Measurements from ENCODE around the gene C5orf46. TPM values are rescaled to one million over a fixed set of nuclear protein-coding genes. Genes with fewer than 3 reads are reported as not detected.
"Not testable (repeated sequence)": the region's sequence is repeated elsewhere in the genome, so short reads cannot be mapped to it uniquely, and the experiment has no call there.

The C5orf46 gene
- total RNA-seq, 1 donor from 2014 or later: not detected

DNA sequence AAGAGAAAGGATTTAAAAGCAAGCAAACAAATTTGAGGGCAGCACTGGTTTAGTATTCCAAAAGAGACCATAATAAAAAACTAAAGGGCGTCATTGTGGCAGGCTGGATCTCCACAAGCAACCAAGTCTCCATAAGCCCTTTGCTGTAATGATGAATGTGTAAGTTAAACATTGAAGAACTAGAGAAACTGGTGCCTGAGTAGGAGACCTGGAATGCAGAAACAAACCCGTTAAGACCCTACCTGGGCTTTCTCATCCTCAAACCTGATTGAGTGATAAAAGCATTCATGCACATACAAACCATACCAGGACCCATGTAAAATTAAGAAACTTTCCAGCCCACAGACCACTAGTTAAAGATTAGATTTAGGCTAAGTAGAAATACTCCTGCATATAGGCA lies 29.7 kb downstream of the C5orf46 start:
- H3K4me3 Mint-ChIP-seq: no peak overlapping the region
- peaks cover 20% of the 10 kb centered on the region for H3K4me1 ChIP-seq
- H3K27me3 ChIP-seq: peaks cover 32% of the 10 kb centered on the region
- H3F3A ChIP-seq (ENCODE audit: low read depth): peaks cover 14% of the 10 kb centered on the region
- peaks cover 5% of the 10 kb centered on the region for H3K27me3 Mint-ChIP-seq (ENCODE audit: insufficient read depth, low read depth)
- H3K4me1 Mint-ChIP-seq: peaks cover 33% of the 10 kb centered on the region
- H3K9ac ChIP-seq: no peak overlapping the region
- H3K4me3 ChIP-seq: no peak overlapping the region
- H3K4me2 ChIP-seq: no peak overlapping the region
- no peak for TF ChIP-seq EZH2 (IDR thresholded peaks at IDR 0.05)
- TF ChIP-seq, protein P1, sequence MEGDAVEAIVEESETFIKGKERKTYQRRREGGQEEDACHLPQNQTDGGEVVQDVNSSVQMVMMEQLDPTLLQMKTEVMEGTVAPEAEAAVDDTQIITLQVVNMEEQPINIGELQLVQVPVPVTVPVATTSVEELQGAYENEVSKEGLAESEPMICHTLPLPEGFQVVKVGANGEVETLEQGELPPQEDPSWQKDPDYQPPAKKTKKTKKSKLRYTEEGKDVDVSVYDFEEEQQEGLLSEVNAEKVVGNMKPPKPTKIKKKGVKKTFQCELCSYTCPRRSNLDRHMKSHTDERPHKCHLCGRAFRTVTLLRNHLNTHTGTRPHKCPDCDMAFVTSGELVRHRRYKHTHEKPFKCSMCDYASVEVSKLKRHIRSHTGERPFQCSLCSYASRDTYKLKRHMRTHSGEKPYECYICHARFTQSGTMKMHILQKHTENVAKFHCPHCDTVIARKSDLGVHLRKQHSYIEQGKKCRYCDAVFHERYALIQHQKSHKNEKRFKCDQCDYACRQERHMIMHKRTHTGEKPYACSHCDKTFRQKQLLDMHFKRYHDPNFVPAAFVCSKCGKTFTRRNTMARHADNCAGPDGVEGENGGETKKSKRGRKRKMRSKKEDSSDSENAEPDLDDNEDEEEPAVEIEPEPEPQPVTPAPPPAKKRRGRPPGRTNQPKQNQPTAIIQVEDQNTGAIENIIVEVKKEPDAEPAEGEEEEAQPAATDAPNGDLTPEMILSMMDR (IDR thresholded peaks at IDR 0.05): no peak
- no peak for TF ChIP-seq EZH2phosphoT487 (IDR thresholded peaks at IDR 0.05)
- H3K9me3 Mint-ChIP-seq: peaks cover 11% of the 10 kb centered on the region
- H3K27ac ChIP-seq: no peak overlapping the region
- H3K36me3 ChIP-seq: no peaks in the 10 kb centered on the region
- H3K27ac Mint-ChIP-seq: no peak overlapping the region
- no peaks in the 10 kb centered on the region for H3K36me3 Mint-ChIP-seq
- no peak for DNase-seq (ENCODE audit: low spot score)
- no peaks in the 10 kb centered on the region for H3K79me2 ChIP-seq (ENCODE audit: low read depth)
- H3K9me3 ChIP-seq (ENCODE audit: low read depth): no peaks in the 10 kb centered on the region
- no peaks in the 10 kb centered on the region for H4K20me1 ChIP-seq (ENCODE audit: low read depth)
- no peak overlapping the region for H2AFZ ChIP-seq (replicated peaks)

DNA sequence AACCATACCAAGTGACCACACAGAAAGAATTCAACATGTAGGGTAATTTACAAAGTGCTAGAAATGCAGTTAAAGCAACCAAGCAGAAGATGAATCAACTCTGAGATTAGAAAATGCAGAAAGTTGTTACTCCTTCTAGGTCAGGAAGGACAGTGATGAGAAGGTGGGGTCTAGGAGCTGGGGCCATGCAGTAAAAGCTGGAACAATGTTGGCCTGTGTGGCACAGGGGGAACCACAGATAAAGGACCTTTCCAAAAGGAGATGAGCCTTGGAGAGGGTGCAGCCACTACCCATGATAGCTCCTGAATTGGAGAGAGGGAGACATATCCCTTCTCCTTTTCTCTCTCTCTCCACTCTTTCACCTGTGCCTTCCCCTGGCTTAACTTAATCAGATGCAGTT lies 30.2 kb downstream of the C5orf46 start:
- peaks cover 20% of the 10 kb centered on the region for H3K4me1 ChIP-seq
- Mint-ChIP-seq H3K9me3 (peaks cover 13% of the 10 kb centered on the region), H3K27ac (peak overlapping the region; percentile 11), H3K36me3 (no peaks in the 10 kb centered on the region), H3K27me3 (ENCODE audit: insufficient read depth, low read depth) (peaks cover 5% of the 10 kb centered on the region), H3K4me3 (no peak overlapping the region), H3K4me1 (peaks cover 33% of the 10 kb centered on the region)
- no peaks in the 10 kb centered on the region for H4K20me1 ChIP-seq (ENCODE audit: low read depth)
- H3K79me2 ChIP-seq (ENCODE audit: low read depth): no peaks in the 10 kb centered on the region
- H3K36me3 ChIP-seq: no peaks in the 10 kb centered on the region
- peaks cover 14% of the 10 kb centered on the region for H3F3A ChIP-seq (ENCODE audit: low read depth)
- H2AFZ ChIP-seq (replicated peaks): no peak overlapping the region
- TF ChIP-seq EZH2phosphoT487 (IDR thresholded peaks at IDR 0.05) (no peak), EZH2 (IDR thresholded peaks at IDR 0.05) (no peak)
- TF ChIP-seq, protein P1 (IDR thresholded peaks at IDR 0.05): no peak
- DNase-seq (ENCODE audit: low spot score): no peak
- H3K9me3 ChIP-seq (ENCODE audit: low read depth): no peaks in the 10 kb centered on the region
- no peak overlapping the region for H3K9ac ChIP-seq
- peaks cover 37% of the 10 kb centered on the region for H3K27me3 ChIP-seq
- no peak overlapping the region for H3K27ac ChIP-seq
- no peak overlapping the region for H3K4me2 ChIP-seq
- no peak overlapping the region for H3K4me3 ChIP-seq

DNA sequence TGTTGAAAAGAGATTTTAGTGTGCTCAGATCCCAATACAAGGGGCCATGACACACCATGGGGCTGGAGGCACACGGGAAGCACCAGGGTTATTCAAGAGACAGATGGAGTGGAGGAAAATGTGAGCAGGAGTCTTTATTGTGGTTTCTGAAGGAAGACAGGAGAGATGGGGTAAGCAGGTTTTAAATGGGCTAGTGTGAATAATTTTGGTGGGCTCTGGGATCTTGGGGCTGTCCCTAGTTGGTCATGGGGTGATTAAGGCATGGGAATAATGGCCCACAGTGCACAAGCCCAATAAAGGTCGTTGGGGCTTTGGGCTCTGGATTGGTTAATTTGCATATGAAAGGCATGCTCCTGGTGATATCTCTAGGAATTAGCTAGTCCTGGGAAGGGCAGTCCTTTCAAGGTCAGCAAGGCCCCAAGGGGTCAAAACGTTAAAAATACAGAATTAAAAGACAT lies 31.4 kb downstream of the C5orf46 start:
- no peaks in the 10 kb centered on the region for H3K79me2 ChIP-seq (ENCODE audit: low read depth)
- H3F3A ChIP-seq (ENCODE audit: low read depth): peaks cover 14% of the 10 kb centered on the region
- H3K4me1 ChIP-seq: peaks cover 20% of the 10 kb centered on the region
- Mint-ChIP-seq H3K36me3 (no peaks in the 10 kb centered on the region), H3K4me3 (no peak overlapping the region), H3K9me3 (peaks cover 13% of the 10 kb centered on the region), H3K27ac (peak overlapping the region; percentile 35), H3K4me1 (peaks cover 27% of the 10 kb centered on the region), H3K27me3 (ENCODE audit: insufficient read depth, low read depth) (peaks cover 5% of the 10 kb centered on the region)
- peak; percentile 67 for DNase-seq (ENCODE audit: low spot score)
- H3K9me3 ChIP-seq (ENCODE audit: low read depth): no peaks in the 10 kb centered on the region
- peak overlapping the region; percentile 53 for H3K4me2 ChIP-seq
- H2AFZ ChIP-seq (replicated peaks): no peak overlapping the region
- no peak overlapping the region for H3K9ac ChIP-seq
- H3K27me3 ChIP-seq: peaks cover 42% of the 10 kb centered on the region
- TF ChIP-seq EZH2 (IDR thresholded peaks at IDR 0.05): no peak
- TF ChIP-seq EZH2phosphoT487 (IDR thresholded peaks at IDR 0.05): peak; percentile 10
- H3K27ac ChIP-seq: no peak overlapping the region
- no peaks in the 10 kb centered on the region for H3K36me3 ChIP-seq
- H3K4me3 ChIP-seq: no peak overlapping the region
- no peaks in the 10 kb centered on the region for H4K20me1 ChIP-seq (ENCODE audit: low read depth)

DNA sequence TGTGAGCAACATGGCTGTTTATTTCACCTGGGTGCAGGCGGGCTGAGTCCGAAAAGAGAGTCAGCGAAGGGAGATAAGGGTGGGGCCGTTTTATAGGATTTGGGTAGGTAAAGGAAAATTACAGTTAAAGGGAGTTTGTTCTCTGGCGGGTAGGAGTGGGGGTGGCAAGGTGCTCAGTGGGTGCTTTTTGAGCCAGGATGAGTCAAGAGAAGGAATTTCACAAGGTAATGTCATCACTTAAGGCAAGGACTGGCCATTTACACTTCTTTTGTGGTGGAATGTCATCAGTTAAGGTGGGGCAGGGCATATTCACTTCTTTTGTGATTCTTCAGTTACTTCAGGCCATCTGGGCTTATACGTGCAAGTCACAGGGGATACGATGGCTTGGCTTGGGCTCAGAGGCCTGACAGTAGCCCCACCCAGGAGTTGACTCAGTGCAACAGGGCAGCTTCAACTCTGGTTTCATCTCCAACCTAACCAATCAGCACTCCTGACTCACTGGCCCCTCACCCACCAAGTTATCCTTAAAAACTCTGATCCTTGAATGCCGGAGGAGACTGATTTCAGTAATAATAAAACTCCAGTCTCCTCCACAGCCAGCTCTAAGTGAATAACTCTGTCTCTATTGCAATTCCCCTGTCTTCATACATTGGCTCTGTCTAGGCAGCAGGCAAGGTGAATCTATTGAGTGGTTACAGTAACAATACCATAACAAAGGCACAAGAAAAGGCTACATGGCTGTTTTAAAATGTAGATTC lies 32.0 kb downstream of the C5orf46 start:
- H3K27ac ChIP-seq; H3K4me3 Mint-ChIP-seq; H4K20me1 ChIP-seq (ENCODE audit: low read depth); H3K4me3 ChIP-seq; H3K9me3 ChIP-seq (ENCODE audit: low read depth); DNase-seq (ENCODE audit: low spot score); H3K79me2 ChIP-seq (ENCODE audit: low read depth); H2AFZ ChIP-seq (replicated peaks); H3K27me3 Mint-ChIP-seq (ENCODE audit: insufficient read depth, low read depth); H3K36me3 ChIP-seq; H3K9ac ChIP-seq; H3K36me3 Mint-ChIP-seq: not testable (repeated sequence)
- Mint-ChIP-seq H3K4me1 (peaks cover 33% of the 10 kb centered on the region), H3K9me3 (peaks cover 13% of the 10 kb centered on the region), H3K27ac (peak overlapping the region; percentile 35)
- Histone ChIP-seq H3F3A (ENCODE audit: low read depth) (peaks cover 19% of the 10 kb centered on the region), H3K4me2 (peak overlapping the region; percentile 53), H3K4me1 (peaks cover 25% of the 10 kb centered on the region), H3K27me3 (peaks cover 48% of the 10 kb centered on the region)

Measured in neural progenitor cell (in vitro differentiated cells).